Natural killer cell (primary cell): ENCODE results near the gene INPP5K. TPM values are rescaled to one million over a fixed set of nuclear protein-coding genes. Genes with fewer than 3 reads are reported as not detected.

Experiments
- ATAC-seq, 3 donors: fragments of 150-1000 bp in 2 of 3; fragments of 200-7000 bp in 1 of 3; cut with Tn5 transposase; 1 replicate in 1 of 3; 2 replicates in 2 of 3; pipeline ENCODE4 v1.10.0; 2021; ENCODE audit warnings: mild to moderate bottlenecking in 2 of 3, moderate library complexity in 2 of 3
- DNase-seq, 2 donors: peaks; one replicate each; pipeline versions ENCODE4 v3.0.0 to v3.0.0-alpha.2; 2013 to 2021; ENCODE audit warnings: mixed read lengths in 1 of 2
- H3K27ac ChIP-seq: one replicate; pipeline ENCODE4 v1.5.1; 2013; ENCODE audit warnings: mild to moderate bottlenecking, low read length
- H3K27me3 ChIP-seq: one replicate; pipeline ENCODE4 v1.6.1; 2013; ENCODE audit warnings: low read length; ENCODE audit not compliant: control insufficient read depth, insufficient read depth
- H3K36me3 ChIP-seq: one replicate; pipeline ENCODE4 v1.6.1; 2013; ENCODE audit warnings: low read length; ENCODE audit not compliant: control insufficient read depth, insufficient read depth
- H3K4me1 ChIP-seq: one replicate; pipeline ENCODE4 v1.6.1; 2013; ENCODE audit warnings: low read length; ENCODE audit not compliant: control insufficient read depth, insufficient read depth
- H3K4me3 ChIP-seq: one replicate; pipeline ENCODE4 v1.5.1; 2013; ENCODE audit warnings: low read length
- H3K9me3 ChIP-seq: one replicate; pipeline ENCODE4 v1.6.1; 2013; ENCODE audit warnings: low read length; ENCODE audit not compliant: control insufficient read depth, insufficient read depth
- H3K27ac Mint-ChIP-seq, 2 donors: one replicate each; pipeline ENCODE4 v1.8.0; 2022; ENCODE audit warnings: mild to moderate bottlenecking in 2 of 2, mixed read lengths in 2 of 2, moderate library complexity in 1 of 2
- H3K27me3 Mint-ChIP-seq, 2 donors: one replicate each; pipeline ENCODE4 v1.8.0; 2022; ENCODE audit warnings: low read depth in 2 of 2, mixed read lengths in 2 of 2
- H3K36me3 Mint-ChIP-seq: one replicate; pipeline ENCODE4 v1.8.0; 2022; ENCODE audit warnings: mixed read lengths
- H3K4me1 Mint-ChIP-seq, 2 donors: one replicate each; pipeline ENCODE4 v1.8.0; 2022; ENCODE audit warnings: mixed read lengths in 2 of 2
- H3K4me3 Mint-ChIP-seq: one replicate; pipeline ENCODE4 v1.8.0; 2022; ENCODE audit warnings: mild to moderate bottlenecking, moderate library complexity, mixed read lengths
- H3K9me3 Mint-ChIP-seq, 2 donors: one replicate each; pipeline ENCODE4 v1.8.0; 2022; ENCODE audit warnings: mixed read lengths in 2 of 2
- CTCF ChIP-seq: fragments of 200-600 bp; IDR thresholded peaks from one replicate; pipeline ENCODE4 v1.8.0; 2022; ENCODE audit warnings: antibody characterized with exemption
- WGBS: methylation state at CpG from one replicate; pipeline ENCODE4 v1.1.7; 2013; ENCODE audit warnings: missing lambda C conversion rate; ENCODE audit not compliant: insufficient coverage; 5-methylcytosine and 5-hydroxymethylcytosine counted together
- intact Hi-C: fragments of 100-400 bp; cut with micrococcal nuclease; formaldehyde crosslinking; loops from one replicate; pipeline ENCODE4 v1.14.2; 2022
- total RNA-seq, 4 donors: library from RNA; stranded (reverse); fragments of 120-200 nt in 1 of 4; gene quantifications; one replicate each; pipeline versions ENCODE4 v1.2.3 to v1.2.4, GENCODE V29; 2013 to 2022

Gene INPP5K
- total RNA-seq, 3 donors from 2014 or later (not counting 1 experiment from before 2014, with no cell fraction given), result 278 to 317 (median 292) TPM

GRCh38 chr17:1548032-1548431, 31.6 kb upstream of the INPP5K start:
- Histone ChIP-seq H3K4me3 (no peak overlapping the region), H3K27ac (no peak overlapping the region), H3K4me1 (no peaks in the 10 kb centered on the region), H3K36me3 (peaks cover 42% of the 10 kb centered on the region), H3K27me3 (no peaks in the 10 kb centered on the region), H3K9me3 (no peaks in the 10 kb centered on the region)
- ATAC-seq (no peak), DNase-seq (no peak)
- Mint-ChIP-seq H3K36me3 (peaks cover 8% of the 10 kb centered on the region), H3K27me3 (no peaks in the 10 kb centered on the region), H3K4me1 (peaks cover 0 to 4% of the 10 kb centered on the region in 2 donors), H3K27ac (no peak overlapping the region), H3K4me3 (no peak overlapping the region), H3K9me3 (no peaks in the 10 kb centered on the region)
- TF ChIP-seq CTCF, result no peak
- intact Hi-C loops, result no loop called here
- 98% methylated on average over 18 of the region's 18 CpGs for WGBS

- Mint-ChIP-seq H3K4me1 (peaks cover 0 to 4% of the 10 kb centered on the region in 2 donors), H3K9me3 (no peaks in the 10 kb centered on the region), H3K27me3 (no peaks in the 10 kb centered on the region), H3K27ac (peak overlapping the region in 1 of 2 donors; percentile 16), H3K36me3 (peaks cover 8% of the 10 kb centered on the region), H3K4me3 (no peak overlapping the region)
- DNase-seq (no peak), ATAC-seq (no peak)
- Histone ChIP-seq H3K36me3 (peaks cover 38% of the 10 kb centered on the region), H3K4me1 (no peaks in the 10 kb centered on the region), H3K27ac (no peak overlapping the region), H3K9me3 (no peaks in the 10 kb centered on the region), H3K4me3 (no peak overlapping the region), H3K27me3 (no peaks in the 10 kb centered on the region)
- 95% methylated on average over 5 of the region's 6 CpGs for WGBS
- no peak for TF ChIP-seq CTCF
- intact Hi-C loops, result no loop called here
Observed at GRCh38 chr17:1546292-1546922, 30.0 kb upstream of the INPP5K start.

- no peak for TF ChIP-seq CTCF
- intact Hi-C loops, result no loop called here
- ATAC-seq, result no peak
- H3K27me3 Mint-ChIP-seq, result no peaks in the 10 kb centered on the region
- H3K4me3 Mint-ChIP-seq, result no peak overlapping the region
- H3K36me3 Mint-ChIP-seq, result peaks cover 2% of the 10 kb centered on the region
- H3K9me3 Mint-ChIP-seq, result no peaks in the 10 kb centered on the region
- peaks cover 38% of the 10 kb centered on the region for H3K36me3 ChIP-seq
- H3K27ac Mint-ChIP-seq, result no peak overlapping the region
- H3K4me1 Mint-ChIP-seq, result peaks cover 0 to under 1% of the 10 kb centered on the region in 2 donors
- 99% methylated on average over 9 of the region's 9 CpGs for WGBS
- no peak overlapping the region for H3K27ac ChIP-seq
- no peaks in the 10 kb centered on the region for H3K27me3 ChIP-seq
- no peaks in the 10 kb centered on the region for H3K4me1 ChIP-seq
- H3K9me3 ChIP-seq, result no peaks in the 10 kb centered on the region
- no peak for DNase-seq
- no peak overlapping the region for H3K4me3 ChIP-seq
Observed at GRCh38 chr17:1545618-1546017, 29.2 kb upstream of the INPP5K start.

- no peak overlapping the region for H3K4me3 ChIP-seq
- WGBS, result 93% methylated on average over 8 of the region's 8 CpGs
- ATAC-seq (no peak), DNase-seq (no peak)
- Mint-ChIP-seq H3K4me3 (no peak overlapping the region), H3K36me3 (no peaks in the 10 kb centered on the region), H3K27me3 (no peaks in the 10 kb centered on the region), H3K4me1 (no peaks in the 10 kb centered on the region), H3K9me3 (no peaks in the 10 kb centered on the region), H3K27ac (no peak overlapping the region)
- H3K27ac ChIP-seq, result no peak overlapping the region
- no peaks in the 10 kb centered on the region for H3K9me3 ChIP-seq
- no peaks in the 10 kb centered on the region for H3K4me1 ChIP-seq
- TF ChIP-seq CTCF, result no peak
- intact Hi-C loops, result no loop called here
- no peaks in the 10 kb centered on the region for H3K27me3 ChIP-seq
- H3K36me3 ChIP-seq, result peaks cover 54% of the 10 kb centered on the region
Observed at GRCh38 chr17:1542316-1542715, 25.9 kb upstream of the INPP5K start.
